ENCODE data around the gene TBC1D30. TPM values are rescaled to one million over a fixed set of nuclear protein-coding genes. Genes with fewer than 3 reads are reported as not detected.

The TBC1D30 gene
- total RNA-seq, 1 donor from 2014 or later, result 11.5 TPM

DNA sequence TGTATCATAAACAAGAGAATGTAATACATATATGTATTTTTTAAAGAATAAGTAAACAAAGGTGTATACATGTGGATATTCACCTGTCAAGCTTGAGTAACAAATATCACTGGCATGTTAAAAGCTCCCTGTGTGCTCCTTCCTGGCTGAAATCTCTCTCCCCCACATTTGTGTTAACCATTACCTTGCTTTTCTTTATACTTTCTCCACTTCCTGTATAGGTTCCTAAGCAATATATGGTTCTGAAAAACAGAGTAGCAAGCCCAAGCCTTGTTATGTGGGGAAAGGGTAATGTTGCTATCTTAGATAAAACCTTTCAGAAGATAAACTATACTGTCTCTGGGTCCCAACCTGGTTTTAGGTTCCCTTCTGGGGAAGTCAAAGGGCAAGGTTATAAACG, 32.3 kb upstream of the TBC1D30 start:
- intact Hi-C loops (cut with DNase I), result no loop called here
- no peaks in the 10 kb centered on the region for H3K36me3 ChIP-seq
- no peak overlapping the region for H3K27ac ChIP-seq
- no peaks in the 10 kb centered on the region for H3K27me3 ChIP-seq (ENCODE audit: low read depth)
- ATAC-seq (no peak), DNase-seq (no peak)
- no peaks in the 10 kb centered on the region for H3K9me3 ChIP-seq
- TF ChIP-seq, protein P1, sequence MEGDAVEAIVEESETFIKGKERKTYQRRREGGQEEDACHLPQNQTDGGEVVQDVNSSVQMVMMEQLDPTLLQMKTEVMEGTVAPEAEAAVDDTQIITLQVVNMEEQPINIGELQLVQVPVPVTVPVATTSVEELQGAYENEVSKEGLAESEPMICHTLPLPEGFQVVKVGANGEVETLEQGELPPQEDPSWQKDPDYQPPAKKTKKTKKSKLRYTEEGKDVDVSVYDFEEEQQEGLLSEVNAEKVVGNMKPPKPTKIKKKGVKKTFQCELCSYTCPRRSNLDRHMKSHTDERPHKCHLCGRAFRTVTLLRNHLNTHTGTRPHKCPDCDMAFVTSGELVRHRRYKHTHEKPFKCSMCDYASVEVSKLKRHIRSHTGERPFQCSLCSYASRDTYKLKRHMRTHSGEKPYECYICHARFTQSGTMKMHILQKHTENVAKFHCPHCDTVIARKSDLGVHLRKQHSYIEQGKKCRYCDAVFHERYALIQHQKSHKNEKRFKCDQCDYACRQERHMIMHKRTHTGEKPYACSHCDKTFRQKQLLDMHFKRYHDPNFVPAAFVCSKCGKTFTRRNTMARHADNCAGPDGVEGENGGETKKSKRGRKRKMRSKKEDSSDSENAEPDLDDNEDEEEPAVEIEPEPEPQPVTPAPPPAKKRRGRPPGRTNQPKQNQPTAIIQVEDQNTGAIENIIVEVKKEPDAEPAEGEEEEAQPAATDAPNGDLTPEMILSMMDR (IDR thresholded peaks at IDR 0.05), result no peak
- peaks cover 4% of the 10 kb centered on the region for H3K4me1 ChIP-seq
- no peak overlapping the region for H3K4me3 ChIP-seq

DNA sequence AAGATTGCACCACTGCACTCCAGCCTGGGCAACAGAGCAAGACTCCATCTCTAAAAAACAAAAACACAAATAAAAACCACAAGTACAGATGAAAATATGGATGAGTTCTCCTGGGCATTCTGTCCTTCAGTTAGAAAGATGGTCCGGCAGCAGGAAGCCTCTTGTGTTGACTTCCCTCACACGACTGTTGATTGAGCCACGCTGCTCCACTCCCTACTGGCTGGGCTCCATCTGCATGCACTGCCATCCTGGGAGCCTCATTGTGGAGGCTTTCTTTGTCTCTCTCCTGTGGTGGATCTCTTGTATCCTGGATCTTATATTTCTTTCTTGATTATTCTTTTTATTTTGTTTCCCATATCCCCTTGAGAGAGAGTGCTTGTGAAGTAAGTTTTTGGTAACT, 30.8 kb upstream of the TBC1D30 start:
- Histone ChIP-seq H3K36me3 (no peaks in the 10 kb centered on the region), H3K27me3 (ENCODE audit: low read depth) (no peaks in the 10 kb centered on the region), H3K27ac (no peak overlapping the region), H3K4me1 (peaks cover 4% of the 10 kb centered on the region), H3K9me3 (no peaks in the 10 kb centered on the region), H3K4me3 (no peak overlapping the region)
- no peak for ATAC-seq
- DNase-seq, result no peak
- TF ChIP-seq, protein P1 (IDR thresholded peaks at IDR 0.05), result no peak
- intact Hi-C loops (cut with DNase I), result no loop called here

DNA sequence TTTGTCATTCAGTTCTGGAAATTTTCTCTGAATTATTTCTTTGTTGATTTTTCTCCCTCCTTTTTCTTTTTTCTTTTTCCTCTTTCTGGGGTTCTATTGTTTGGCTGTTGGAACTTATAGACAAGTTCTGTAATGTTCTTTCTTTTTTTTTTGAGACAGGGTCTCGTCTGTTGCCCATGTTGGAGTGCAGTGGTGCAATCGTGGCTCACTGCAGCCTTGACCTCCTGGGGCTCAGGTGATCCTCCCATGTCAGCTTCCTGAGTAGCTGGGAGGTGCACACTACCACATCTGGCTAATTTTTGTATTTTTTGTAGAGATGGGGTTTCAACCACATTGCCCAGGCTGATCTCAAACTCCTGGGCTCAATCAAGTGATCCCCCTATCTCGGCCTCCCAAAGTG, 30.1 kb upstream of the TBC1D30 start:
- Histone ChIP-seq H3K27ac (no peak overlapping the region), H3K27me3 (ENCODE audit: low read depth) (no peaks in the 10 kb centered on the region), H3K4me1 (peaks cover 4% of the 10 kb centered on the region), H3K36me3 (no peaks in the 10 kb centered on the region), H3K9me3 (no peaks in the 10 kb centered on the region), H3K4me3 (no peak overlapping the region)
- ATAC-seq (no peak), DNase-seq (no peak)
- TF ChIP-seq, protein P1 (IDR thresholded peaks at IDR 0.05), result no peak
- intact Hi-C loops (cut with DNase I), result no loop called here

DNA sequence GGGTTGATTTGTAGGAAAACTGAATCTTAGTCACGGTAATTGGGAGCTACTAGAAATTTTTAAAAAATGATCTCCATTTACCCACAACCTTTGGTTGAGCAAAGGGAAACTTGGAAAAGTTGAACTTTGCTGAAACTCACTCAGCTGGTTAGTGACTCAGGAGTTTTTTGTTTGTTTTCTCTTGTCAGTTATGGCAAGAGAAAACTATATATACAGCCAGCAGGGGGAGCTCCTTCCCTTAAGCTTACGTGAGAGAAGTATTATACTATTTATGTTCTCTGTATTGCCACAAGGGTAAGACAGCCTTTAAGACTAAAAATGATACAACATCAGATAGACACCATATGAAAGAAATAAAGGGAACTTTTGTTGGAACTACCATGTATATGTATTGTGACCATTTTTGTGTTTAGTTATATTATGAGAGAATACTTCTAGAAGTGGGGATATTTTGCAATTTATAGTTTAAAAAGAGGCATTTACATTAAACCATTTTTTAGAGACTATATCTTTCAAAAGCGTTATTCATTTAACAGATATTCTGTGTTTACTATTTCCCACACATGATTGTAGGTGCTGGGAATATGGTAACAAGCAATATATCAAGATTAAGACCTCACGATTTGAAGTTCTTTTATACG, 28.1 kb upstream of the TBC1D30 start:
- no peak overlapping the region for H3K27ac ChIP-seq
- H3K4me3 ChIP-seq, result no peak overlapping the region
- intact Hi-C loops (cut with DNase I), result no loop called here
- ATAC-seq (peak; percentile 92 to 95), DNase-seq (no peak)
- TF ChIP-seq, protein P1 (IDR thresholded peaks at IDR 0.05), result peak; percentile 85
- no peaks in the 10 kb centered on the region for H3K27me3 ChIP-seq (ENCODE audit: low read depth)
- H3K36me3 ChIP-seq, result no peaks in the 10 kb centered on the region
- H3K4me1 ChIP-seq, result peaks cover 4% of the 10 kb centered on the region
- no peaks in the 10 kb centered on the region for H3K9me3 ChIP-seq

- Histone ChIP-seq H3K4me1 (peaks cover 4% of the 10 kb centered on the region), H3K4me3 (no peak overlapping the region), H3K27ac (no peak overlapping the region), H3K9me3 (no peaks in the 10 kb centered on the region), H3K27me3 (ENCODE audit: low read depth) (no peaks in the 10 kb centered on the region), H3K36me3 (no peaks in the 10 kb centered on the region)
- TF ChIP-seq, protein P1 (IDR thresholded peaks at IDR 0.05), result no peak
- ATAC-seq, result no peak
- intact Hi-C loops (cut with DNase I), result no loop called here
- no peak for DNase-seq
These were observed 27.3 kb upstream of the TBC1D30 start for GRCh38 chr12:64797156-64797555.

Measured in lower lobe of right lung (tissue), 2 donors.